Measurements from ENCODE around the gene CPLANE1.
"Not testable (repeated sequence)": the region's sequence is repeated elsewhere in the genome, so short reads cannot be mapped to it uniquely, and the experiment has no call there.

CPLANE1 gene

DNA sequence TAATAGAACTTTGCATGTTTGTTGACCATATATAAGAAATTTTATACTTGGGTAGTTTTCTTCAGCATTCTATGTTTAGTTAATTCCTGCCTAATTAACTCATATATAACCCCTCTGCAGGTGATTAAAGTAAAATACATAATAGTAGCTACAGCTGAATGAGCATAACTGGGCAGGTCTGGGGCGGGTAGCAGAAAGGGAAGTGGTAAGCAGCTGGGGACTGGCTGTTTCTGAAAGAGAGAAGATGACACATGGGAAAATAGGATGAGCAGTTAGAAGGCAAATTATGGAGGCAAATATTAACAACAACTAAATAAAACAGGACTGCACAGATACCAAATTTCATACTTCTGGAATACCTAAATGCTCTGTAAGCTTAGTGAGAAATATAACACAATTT lies 128.1 kb downstream of the CPLANE1 start:
- no peak for DNase-seq (ENCODE audit: low spot score)

- DNase-seq (ENCODE audit: low spot score): no peak
Measured at GRCh38 chr5:37120270-37120669, 128.9 kb downstream of the CPLANE1 start.

- no peak for DNase-seq (ENCODE audit: low spot score)
Measured at GRCh38 chr5:37116359-37116758, 132.8 kb downstream of the CPLANE1 start.

- no peak for DNase-seq (ENCODE audit: low spot score)
Measured at GRCh38 chr5:37112383-37112991, 136.7 kb downstream of the CPLANE1 start.

- no peak for DNase-seq (ENCODE audit: low spot score)
Measured at GRCh38 chr5:37111426-37112382, 137.5 kb downstream of the CPLANE1 start.

DNA sequence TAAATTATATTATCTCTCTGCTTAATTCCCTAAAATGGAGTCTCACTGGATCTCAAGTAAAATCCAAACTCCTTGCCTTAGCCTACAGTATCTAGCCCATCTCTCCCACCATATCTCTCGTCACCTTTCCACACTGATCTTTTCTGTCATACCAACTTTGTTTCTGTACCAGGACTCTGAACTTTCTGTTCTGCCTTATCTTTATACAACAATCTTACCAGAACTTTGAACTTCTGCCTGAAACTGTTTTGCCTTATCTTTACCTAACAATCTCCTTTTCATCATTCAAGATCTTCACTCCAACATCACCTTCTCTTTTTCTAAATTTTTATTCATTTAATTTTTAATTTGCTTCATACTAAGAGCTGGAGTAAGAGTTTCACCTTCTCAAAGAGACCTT lies 139.0 kb downstream of the CPLANE1 start:
- no peak for DNase-seq (ENCODE audit: low spot score)

DNA sequence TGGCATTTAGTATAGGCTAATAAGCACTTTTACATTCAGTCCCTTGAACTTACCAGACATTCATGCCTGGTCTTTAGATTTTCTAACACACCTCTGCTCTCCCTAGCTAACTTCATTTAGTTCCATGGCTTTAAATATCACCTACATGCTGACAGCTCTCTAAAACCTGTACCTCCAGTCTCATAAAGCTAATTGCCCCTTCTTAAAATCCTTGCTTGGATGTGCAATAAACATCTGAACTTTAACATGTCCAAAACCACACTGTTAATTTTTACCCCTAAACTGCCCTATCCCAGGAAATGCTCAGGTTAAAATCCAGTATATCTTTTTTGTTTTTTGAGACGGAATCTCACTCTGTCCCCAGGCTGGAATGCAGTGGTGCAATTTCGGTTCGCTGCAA lies 139.8 kb downstream of the CPLANE1 start:
- no peak for DNase-seq (ENCODE audit: low spot score)

- no peak for DNase-seq (ENCODE audit: low spot score)
Measured at GRCh38 chr5:37103302-37103701, 145.9 kb downstream of the CPLANE1 start.

GRCh38 chr5:37099267-37099666 lies 149.9 kb downstream of the CPLANE1 start:
- not testable (repeated sequence) for DNase-seq (ENCODE audit: low spot score)

- DNase-seq (ENCODE audit: low spot score): not testable (repeated sequence)
Measured at GRCh38 chr5:37093795-37094194, 155.4 kb downstream of the CPLANE1 start.

- DNase-seq (ENCODE audit: low spot score): no peak
Measured at GRCh38 chr5:37090781-37091180, 158.4 kb downstream of the CPLANE1 start.

GRCh38 chr5:37090123-37090726 lies 159.0 kb downstream of the CPLANE1 start:
- no peak for DNase-seq (ENCODE audit: low spot score)

- DNase-seq (ENCODE audit: low spot score): no peak
Measured at GRCh38 chr5:37088009-37088408, 161.2 kb downstream of the CPLANE1 start.

DNA sequence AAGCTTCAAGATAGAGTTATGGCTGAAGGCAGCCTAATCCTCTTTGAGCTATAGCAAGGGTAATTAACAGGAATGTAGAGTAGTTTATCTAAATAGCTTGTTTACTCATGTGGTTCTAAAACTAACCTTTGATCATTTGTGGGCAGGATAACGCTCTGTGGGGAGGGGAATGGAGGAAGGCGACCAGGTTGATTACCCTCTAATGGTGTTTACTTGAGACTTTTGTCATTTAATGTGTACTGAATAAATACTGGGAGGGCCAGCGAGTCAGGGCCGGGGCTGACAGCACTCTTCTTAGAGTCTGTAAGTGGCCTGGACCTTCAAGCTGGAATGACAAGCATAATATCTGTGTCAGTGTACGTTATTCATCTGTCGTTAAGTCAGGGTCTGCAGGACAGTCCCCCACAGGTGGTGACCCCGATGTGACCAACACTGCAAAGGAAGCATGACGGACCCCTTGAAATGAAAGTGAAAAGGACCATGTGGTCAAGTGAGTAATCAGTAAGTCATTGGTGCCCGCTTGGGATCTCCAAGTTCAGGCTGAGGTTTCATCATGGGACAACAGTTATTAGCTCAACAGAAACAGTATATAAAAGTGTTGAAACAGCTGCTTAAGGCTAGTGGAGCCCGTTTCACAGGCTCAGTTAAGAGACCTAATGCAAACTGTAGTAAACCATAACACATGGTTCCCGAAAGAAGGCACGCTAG lies 162.6 kb downstream of the CPLANE1 start:
- DNase-seq (ENCODE audit: low spot score): no peak

DNA sequence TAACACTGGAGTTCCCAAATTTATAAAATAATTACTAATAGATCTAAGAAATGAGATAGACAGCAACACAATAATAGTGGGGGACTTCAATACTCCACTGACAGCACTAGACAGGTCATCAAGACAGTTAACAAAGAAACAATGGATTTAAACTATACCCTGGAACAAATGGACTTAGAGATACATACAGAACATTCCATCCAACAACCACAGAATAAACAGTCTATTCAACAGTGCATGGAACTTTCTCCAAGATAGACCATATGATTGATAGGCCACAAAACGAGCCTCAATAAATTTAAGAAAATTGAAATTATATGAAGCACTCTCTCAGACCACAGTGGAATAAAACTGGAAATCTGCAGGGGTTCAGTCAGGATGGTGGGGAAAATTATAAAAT lies 163.2 kb downstream of the CPLANE1 start:
- DNase-seq (ENCODE audit: low spot score): not testable (repeated sequence)

DNA sequence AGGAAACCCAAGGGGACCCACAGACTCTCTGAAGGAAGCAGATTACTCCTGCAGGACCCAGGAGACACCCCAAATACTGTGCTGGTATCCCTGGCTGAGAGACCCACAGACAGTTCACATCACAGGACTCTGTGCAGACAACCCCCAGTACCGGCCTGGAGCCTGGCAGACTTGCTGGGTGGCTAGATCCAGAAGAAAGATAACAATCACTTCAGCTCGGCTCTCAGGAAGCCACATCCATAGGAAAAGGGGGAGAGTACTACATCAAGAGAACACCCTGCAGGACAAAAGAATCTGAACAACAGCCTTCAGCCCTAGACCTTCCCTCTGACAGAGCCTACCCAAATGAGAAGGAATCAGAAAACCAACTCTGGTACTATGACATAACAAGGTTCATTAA lies 166.2 kb downstream of the CPLANE1 start:
- DNase-seq (ENCODE audit: low spot score): not testable (repeated sequence)

GRCh38 chr5:37080697-37081096 lies 168.5 kb downstream of the CPLANE1 start:
- DNase-seq (ENCODE audit: low spot score): no peak

- no peak for DNase-seq (ENCODE audit: low spot score)
Measured at GRCh38 chr5:37077146-37077545, 172.0 kb downstream of the CPLANE1 start.

DNA sequence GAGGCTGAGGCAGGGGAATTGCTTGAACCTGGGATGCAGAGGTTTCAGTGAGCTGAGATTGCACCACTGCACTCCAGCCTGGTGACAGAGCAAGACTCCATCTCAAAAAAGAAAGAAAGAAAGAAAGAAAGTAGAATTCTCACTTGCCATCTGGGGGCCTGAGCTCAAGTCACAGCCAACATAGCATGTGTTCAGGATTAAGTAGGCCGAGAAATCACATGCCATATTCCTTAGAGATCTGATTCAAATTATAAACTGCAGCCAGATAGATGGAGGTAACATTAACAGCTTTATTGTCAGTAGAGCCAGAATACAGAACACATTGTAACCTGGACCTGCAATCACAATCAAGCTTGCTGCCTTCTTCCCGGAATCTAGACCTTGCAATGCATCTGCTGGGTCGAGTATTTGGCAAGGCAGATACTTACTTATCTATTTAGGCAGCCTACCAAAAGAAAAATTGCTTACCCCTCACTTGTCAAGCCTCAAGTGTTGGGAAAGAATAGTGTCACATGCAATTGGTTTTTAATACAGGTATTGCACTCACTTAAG lies 173.7 kb downstream of the CPLANE1 start:
- DNase-seq (ENCODE audit: low spot score): no peak

DNA sequence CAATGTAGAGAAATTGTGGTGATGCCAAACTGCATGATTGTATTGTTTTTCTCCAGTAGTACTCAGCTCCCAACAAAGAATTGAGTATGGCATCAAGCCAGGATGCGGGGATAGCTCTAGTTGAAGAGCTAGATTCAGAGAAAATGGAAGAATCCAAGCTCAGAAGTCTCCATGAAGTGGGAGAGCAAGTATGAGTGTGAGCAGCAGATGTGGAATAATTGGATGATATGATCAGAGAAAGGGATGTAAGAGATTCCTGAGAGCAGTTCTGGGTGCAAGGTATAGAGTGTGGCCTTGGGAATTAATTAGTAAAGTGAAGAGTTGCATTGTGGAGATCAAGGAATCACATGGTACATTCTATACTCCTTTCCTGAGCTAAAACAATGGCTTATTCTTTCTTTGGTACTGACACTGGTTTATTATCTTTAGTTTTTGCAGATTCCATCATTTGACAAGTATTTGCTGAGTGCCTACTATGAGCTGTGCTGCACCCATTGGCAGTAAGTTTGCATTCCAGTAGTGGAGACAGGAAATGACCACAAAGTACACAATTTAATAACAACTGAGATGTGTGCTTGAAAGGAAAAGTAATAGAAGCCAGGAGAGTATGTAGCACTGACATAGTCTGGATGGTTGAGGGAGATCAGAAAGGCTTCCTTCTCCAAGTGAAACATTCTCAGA lies 177.1 kb downstream of the CPLANE1 start:
- no peak for DNase-seq (ENCODE audit: low spot score)

DNA sequence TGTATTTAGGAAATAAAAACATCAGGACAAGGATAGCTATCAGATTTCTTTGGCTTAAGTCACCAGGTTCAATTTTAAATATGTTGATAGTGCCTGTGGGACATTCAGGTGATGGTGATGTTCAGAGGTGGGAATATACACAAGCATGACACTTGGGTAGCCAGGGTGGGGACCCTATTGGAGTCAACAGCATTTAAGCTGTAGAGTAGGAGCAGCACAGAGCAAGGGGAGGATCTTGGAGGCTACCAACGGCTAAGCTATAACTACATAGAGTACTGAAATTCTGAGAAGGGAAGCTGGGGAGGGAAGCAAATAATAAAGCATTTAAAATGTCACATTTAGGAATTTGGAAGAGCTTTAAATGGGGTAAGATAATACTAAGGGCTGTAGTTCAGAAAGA lies 177.7 kb downstream of the CPLANE1 start:
- DNase-seq (ENCODE audit: low spot score): no peak

Measured in hematopoietic multipotent progenitor cell treated with erythropoietin and hydrocortisone succinate and interleukin-3 and kit ligand, for 17 days (in vitro differentiated cells).